Measurements from ENCODE around the gene THADA.
"Not testable (repeated sequence)": the region's sequence is repeated elsewhere in the genome, so short reads cannot be mapped to it uniquely, and the experiment has no call there.

The THADA gene

DNA sequence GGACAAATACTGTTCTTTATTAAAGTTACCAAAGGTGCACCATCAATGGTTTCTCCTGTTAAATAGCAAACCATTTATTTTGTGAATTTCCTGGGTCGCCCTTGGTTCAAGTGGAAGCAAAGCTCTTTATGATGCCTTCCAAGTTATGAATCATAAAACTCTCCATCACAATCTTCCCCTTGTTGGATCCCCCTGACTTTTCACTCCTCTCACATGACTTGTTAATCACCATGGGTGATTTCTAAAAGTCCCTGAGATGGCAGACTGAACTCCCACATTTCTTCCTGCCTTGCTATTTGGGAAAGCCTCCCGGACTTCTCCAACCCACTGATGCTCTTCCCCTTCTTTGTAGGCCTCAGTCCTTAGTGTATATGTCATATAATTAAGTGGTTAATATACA is 176.0 kb downstream of the THADA start:
- in situ Hi-C loops (cut with HindIII; ENCODE audit: low sequenced_read_pairs): no loop called here

DNA sequence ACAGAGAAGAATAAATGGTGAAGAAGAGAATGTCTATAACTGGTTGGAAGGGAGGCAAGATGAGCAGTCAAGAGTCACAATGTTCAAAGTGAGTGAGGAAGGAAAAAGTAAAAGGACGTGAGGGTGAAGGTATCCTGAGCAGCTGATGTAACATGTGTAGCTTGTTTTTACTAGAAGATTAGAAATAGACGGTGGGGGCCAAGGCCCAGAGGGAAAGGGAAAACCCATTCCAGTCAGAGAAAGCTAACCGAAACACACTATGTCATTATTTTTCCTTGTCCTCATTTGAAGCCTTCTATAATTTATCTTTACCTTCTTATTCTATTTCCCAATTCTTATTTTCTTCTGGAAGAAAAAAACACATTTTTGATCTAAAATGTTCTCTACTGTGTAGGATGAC is 176.6 kb downstream of the THADA start:
- in situ Hi-C loops (cut with HindIII; ENCODE audit: low sequenced_read_pairs): no loop called here

DNA sequence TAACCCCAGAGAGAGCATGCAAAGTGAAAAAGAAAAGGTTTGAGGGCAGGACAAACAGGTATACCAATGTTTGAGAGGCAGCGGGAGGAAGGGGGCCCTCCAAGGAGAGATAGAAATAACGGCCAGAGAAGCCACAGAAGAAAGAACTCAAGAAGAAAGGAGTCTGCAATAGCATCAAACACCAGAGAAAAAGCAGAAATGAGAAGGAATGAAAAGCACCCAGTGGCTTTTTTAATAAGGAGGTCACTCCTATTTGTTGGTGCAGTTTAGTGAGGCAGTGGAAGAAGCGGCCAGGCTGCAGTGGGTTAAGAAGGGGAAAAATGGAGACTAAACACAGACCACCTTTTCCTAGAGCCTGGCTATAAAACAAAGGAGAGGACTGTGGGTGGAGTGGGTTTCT is 177.2 kb downstream of the THADA start:
- in situ Hi-C loops (cut with HindIII; ENCODE audit: low sequenced_read_pairs): no loop called here

DNA sequence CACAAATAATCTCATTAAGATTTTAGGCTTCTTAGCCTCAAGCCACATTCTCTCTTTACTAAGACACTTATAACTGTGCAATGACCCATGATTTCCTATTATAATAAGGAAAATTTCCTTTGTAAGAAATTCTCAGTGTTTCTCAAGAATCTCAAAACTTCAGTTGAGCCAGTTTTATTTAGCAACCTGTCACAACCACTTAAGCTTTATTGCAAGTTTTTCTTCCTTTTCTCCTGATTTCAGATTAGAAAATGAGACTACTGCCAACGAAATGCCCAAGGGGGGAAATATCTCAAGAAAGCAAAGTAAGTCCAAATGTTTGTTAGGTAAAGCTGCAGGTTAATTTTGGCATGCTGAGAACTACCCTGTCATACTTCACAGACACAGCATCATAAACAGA is 178.5 kb downstream of the THADA start:
- in situ Hi-C loops (cut with HindIII; ENCODE audit: low sequenced_read_pairs): no loop called here

GRCh38 chr2:43415592-43415991 is 180.2 kb downstream of the THADA start:
- in situ Hi-C loops (cut with HindIII; ENCODE audit: low sequenced_read_pairs): no loop called here

- in situ Hi-C loops (cut with HindIII; ENCODE audit: low sequenced_read_pairs): no loop called here
These were observed 181.2 kb downstream of the THADA start for GRCh38 chr2:43414586-43415135.

- in situ Hi-C loops (cut with HindIII; ENCODE audit: low sequenced_read_pairs): no loop called here
These were observed 181.8 kb downstream of the THADA start for GRCh38 chr2:43414033-43414432.

DNA sequence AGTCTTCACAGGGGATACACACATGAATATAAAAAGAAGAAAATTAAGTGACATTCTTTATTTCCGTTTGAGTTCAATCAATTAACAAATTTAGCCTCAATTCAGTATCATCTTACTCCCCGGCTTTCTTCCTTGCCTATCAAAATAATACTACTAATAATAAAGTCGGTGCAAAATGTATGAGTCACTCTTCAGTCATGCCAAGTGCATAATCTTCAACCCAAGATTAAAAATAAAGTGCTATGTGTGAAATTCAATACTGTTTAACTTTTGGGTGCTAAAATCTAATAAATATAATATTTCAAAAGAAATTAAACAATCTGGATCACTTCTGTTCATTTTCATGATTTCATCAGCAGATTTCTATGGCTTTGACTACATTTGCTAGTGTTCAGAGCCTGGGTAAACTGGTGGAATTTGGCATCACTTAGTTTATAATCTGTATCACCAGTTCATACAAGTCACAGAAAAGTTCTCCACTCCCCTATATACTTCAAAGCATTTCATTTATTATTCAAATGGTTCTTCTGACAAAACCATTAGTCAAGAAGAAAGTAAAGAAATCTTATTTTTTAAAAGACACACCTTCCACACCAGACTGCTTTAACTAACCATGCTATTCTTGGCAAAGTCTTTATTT is 183.6 kb downstream of the THADA start:
- in situ Hi-C loops (cut with HindIII; ENCODE audit: low sequenced_read_pairs): no loop called here

DNA sequence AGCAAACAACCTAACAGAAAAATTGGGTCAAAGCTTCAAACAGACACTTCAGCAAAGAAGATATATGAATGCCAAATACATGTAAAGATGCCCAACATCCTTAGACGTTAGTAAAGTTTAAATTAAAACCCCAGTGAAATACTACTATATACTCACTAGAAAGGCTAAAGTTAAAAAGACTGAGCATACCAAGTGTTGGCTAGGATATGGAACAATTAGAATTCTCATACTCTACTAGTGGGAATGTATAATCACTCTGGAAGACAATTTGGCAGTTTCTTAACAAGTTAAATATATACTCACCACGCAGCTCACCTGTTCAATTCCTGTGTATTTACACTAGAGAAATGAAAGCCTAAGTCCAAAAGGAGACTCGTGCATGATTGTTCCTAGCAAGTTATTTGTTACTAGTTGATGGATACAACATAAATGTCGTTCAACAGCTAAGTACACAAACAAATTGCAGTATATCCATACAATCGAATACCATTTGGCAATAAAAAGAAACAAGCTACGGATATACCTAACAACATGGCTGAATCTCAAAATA is 185.7 kb downstream of the THADA start:
- in situ Hi-C loops (cut with HindIII; ENCODE audit: low sequenced_read_pairs): no loop called here

- in situ Hi-C loops (cut with HindIII; ENCODE audit: low sequenced_read_pairs): no loop called here
These were observed 187.3 kb downstream of the THADA start for GRCh38 chr2:43408407-43409160.

GRCh38 chr2:43407935-43408334 is 187.9 kb downstream of the THADA start:
- in situ Hi-C loops (cut with HindIII; ENCODE audit: low sequenced_read_pairs): no loop called here

DNA sequence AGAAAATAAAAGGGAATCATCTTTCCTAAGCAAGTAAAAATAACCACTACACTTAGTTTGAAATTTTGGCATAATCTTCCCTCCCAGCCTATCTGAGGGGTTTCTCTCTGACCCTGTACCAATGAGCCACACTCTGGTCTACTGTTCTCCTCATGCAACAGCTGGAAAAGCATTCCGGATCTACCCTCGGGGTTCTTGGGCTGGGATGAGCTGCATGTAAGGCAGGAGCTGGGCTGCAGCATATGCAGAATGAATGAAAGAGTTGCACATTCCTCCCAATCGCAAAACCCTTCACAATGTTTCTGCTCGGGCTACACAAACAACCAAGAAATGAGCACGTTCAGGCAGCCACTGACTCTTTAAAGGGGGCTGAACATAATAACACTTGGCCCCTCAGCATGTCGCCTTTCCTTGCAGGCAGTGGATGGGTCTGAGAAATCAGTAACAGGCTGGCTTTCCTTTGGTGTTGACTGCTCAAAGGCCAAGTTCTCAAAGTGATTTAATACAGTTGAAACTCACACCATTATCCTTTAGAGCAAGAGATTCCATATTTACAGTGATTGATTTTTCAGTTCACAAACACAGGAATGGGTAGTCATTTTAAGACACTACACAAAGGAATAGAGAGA is 189.1 kb downstream of the THADA start:
- in situ Hi-C loops (cut with HindIII; ENCODE audit: low sequenced_read_pairs): no loop called here

GRCh38 chr2:43405829-43406228 is 190.0 kb downstream of the THADA start:
- in situ Hi-C loops (cut with HindIII; ENCODE audit: low sequenced_read_pairs): no loop called here

- in situ Hi-C loops (cut with HindIII; ENCODE audit: low sequenced_read_pairs): no loop called here
These were observed 193.3 kb downstream of the THADA start for GRCh38 chr2:43402452-43402937.

- in situ Hi-C loops (cut with HindIII; ENCODE audit: low sequenced_read_pairs): no loop called here
These were observed 193.8 kb downstream of the THADA start for GRCh38 chr2:43402002-43402401.

- in situ Hi-C loops (cut with HindIII; ENCODE audit: low sequenced_read_pairs): no loop called here
These were observed 195.3 kb downstream of the THADA start for GRCh38 chr2:43400508-43400907.

GRCh38 chr2:43399515-43400264 is 196.1 kb downstream of the THADA start:
- in situ Hi-C loops (cut with HindIII; ENCODE audit: low sequenced_read_pairs): no loop called here

- in situ Hi-C loops (cut with HindIII; ENCODE audit: low sequenced_read_pairs): no loop called here
These were observed 196.7 kb downstream of the THADA start for GRCh38 chr2:43399098-43399497.

DNA sequence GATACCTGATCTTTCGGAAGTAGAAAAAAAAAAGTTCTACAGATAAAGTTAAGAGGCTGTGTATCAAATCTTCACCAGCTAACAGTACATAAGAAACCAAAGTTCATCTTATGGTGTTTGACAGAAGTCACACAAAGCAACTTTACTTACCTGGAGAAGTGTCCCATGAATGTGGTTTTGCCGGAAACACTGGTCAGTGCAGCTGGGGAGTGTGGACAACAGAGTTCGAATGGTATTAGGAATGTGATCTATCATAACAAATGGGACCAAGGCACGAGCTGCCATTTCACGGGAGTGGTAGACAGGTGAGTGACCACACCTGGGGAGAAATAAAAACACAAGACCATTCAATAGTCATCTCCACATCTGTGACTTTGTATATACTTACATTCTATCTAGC is 198.0 kb downstream of the THADA start:
- in situ Hi-C loops (cut with HindIII; ENCODE audit: low sequenced_read_pairs): no loop called here

DNA sequence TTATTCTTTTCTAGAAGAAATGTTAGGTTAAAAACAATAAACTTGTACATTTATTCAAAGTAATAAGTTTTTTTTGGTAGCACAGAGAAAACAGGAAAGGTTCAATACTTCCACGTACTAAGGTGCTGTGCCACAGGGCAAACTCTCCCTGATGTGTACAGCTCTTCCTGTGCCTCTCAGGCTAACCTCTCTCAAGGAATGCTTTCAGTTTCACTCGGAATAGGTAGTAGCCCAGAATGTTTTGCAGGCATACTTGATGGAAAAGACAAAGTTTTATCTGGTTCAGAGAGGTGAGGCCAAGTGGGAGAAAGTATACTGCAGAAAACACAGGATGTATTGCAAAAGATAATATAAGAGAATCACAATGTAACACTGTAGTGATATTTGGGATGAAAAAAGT is 198.4 kb downstream of the THADA start:
- in situ Hi-C loops (cut with HindIII; ENCODE audit: low sequenced_read_pairs): no loop called here

- in situ Hi-C loops (cut with HindIII; ENCODE audit: low sequenced_read_pairs): not testable (repeated sequence)
These were observed 199.5 kb downstream of the THADA start for GRCh38 chr2:43396344-43396743.

Data from DLD1 (cell line).